AG04449 (cell line): ENCODE results near the gene NR1H2.

Source experiments
- CTCF ChIA-PET: fragments of 350-600 bp; formaldehyde crosslinking; extraction: SDS; loops from one replicate; lab custom pipeline; 2021; ENCODE audit warnings: antibody characterized with exemption; lab: Yijun Ruan, JAX
- POLR2A ChIA-PET: fragments of 400-600, 350-600 bp; formaldehyde crosslinking; extraction: SDS; loops from one replicate; lab custom pipeline; 2020; ENCODE audit warnings: antibody characterized with exemption, inconsistent platforms; lab: Yijun Ruan, JAX
- DNase-seq: peaks from one replicate; pipeline ENCODE4 v3.0.0-alpha.2; 2010; ENCODE audit warnings: low read depth, low spot score
- H3K4me3 ChIP-seq: 2 replicates; pipeline ENCODE4 v1.5.1; 2011; ENCODE audit warnings: low read depth, mild to moderate bottlenecking, control low read depth, low read length
- TF ChIP-seq, protein P1 (sequence below): IDR thresholded peaks from one replicate; pipeline ENCODE4 v1.5.1; 2011; ENCODE audit warnings: mild to moderate bottlenecking, moderate library complexity, low read length, control low read depth, inconsistent platforms; ENCODE audit not compliant: insufficient read depth; ENCODE audit errors: missing control alignments

Gene NR1H2

DNA sequence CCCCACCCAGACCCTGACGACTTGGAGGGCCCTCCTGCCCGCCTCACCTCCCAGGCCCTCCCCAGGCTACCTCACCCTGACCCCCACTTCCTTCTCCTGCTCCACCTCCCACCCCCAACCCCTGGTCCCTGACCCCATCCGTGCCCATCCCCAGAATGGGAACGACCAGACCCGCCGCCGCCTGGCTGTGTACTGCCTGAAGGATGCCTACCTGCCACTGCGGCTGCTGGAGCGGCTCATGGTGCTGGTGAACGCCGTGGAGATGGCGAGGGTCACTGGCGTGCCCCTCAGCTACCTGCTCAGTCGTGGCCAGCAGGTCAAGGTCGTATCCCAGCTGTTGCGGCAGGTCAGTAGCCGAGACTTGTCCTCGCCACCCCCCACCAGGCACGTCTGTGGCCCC is 30.6 kb downstream of the NR1H2 start:
- no peak for DNase-seq
- ChIA-PET CTCF (no interaction called here), POLR2A (no interaction called here)
- no peak overlapping the region for H3K4me3 ChIP-seq
- TF ChIP-seq, protein P1, sequence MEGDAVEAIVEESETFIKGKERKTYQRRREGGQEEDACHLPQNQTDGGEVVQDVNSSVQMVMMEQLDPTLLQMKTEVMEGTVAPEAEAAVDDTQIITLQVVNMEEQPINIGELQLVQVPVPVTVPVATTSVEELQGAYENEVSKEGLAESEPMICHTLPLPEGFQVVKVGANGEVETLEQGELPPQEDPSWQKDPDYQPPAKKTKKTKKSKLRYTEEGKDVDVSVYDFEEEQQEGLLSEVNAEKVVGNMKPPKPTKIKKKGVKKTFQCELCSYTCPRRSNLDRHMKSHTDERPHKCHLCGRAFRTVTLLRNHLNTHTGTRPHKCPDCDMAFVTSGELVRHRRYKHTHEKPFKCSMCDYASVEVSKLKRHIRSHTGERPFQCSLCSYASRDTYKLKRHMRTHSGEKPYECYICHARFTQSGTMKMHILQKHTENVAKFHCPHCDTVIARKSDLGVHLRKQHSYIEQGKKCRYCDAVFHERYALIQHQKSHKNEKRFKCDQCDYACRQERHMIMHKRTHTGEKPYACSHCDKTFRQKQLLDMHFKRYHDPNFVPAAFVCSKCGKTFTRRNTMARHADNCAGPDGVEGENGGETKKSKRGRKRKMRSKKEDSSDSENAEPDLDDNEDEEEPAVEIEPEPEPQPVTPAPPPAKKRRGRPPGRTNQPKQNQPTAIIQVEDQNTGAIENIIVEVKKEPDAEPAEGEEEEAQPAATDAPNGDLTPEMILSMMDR, result no peak

DNA sequence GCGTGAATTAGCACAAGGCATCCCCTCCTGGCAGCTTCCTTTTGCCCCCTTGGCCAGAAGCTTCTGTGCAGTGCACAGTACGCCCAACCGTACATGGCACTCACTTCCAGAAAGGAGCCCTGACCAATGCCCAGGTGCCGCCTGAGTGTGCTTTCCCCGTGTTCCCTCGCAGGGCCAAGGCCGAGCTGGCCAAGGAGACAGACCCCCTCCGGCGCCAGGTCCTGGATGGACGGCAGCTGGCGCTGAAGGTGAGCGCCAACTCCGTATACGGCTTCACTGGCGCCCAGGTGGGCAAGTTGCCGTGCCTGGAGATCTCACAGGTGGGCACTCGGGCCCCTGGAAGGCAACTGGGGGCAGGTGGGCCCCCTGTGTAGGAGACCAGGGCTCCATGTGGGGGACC is 33.1 kb downstream of the NR1H2 start:
- ChIA-PET POLR2A (interaction anchor here (1.9 kb wide), 1 partner anchor 25 kb away, joined by 4 read pairs; the partner anchor contains the start of gene POLD1), CTCF (interaction anchor here (1.3 to 2.6 kb wide), 2 partner anchors 9 to 41 kb away, joined by 3 to 10 read pairs; no protein-coding TSS in a partner anchor)
- TF ChIP-seq, protein P1, result no peak
- DNase-seq, result no peak
- no peak overlapping the region for H3K4me3 ChIP-seq

DNA sequence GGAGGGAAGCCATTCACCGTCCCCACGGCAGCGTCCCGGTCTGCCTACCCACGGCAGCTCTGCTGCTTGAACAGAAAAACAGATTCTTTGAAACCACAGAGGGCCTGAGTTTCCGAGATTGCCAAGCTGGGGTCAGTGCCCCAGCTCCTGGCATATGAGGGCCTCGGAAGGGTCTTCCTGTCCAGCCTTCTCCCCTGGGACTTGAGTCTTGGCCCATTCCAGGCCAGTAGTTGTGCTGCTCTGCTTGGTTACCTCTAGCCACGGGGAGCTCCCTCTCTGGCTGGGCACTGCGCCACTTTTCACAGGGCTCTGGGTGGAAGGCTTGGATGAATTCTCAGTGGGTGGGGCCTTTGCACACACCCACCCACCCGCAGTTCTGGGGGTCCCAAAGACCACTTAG is 33.9 kb downstream of the NR1H2 start:
- DNase-seq, result no peak
- H3K4me3 ChIP-seq, result no peak overlapping the region
- POLR2A ChIA-PET, result interaction anchor here (1.9 kb wide), 1 partner anchor 26 kb away, joined by 4 read pairs; the partner anchor contains the start of gene POLD1
- TF ChIP-seq, protein P1, result no peak
- CTCF ChIA-PET, result interaction anchor here (1.3 to 2.6 kb wide), 2 partner anchors 9 to 42 kb away, joined by 3 to 10 read pairs; no protein-coding TSS in a partner anchor

DNA sequence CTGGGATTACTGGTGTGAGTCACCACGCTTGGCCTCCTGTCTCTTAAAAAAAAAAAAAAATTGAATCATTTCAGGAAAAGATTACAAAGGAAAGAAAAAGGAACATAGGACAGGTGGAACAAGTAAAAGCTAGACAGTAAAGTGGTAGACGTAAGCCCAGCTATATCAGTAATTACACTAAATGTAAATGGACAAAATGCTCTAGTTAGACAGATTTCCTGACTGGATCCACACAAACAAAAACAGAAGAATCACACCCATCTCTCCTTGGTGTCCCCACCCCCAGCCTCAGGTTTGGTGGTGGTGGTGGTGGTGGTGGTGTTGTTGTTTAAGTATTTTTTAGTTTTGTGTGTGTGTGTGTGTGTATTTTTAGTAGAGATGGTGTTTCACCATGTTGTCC is 36.2 kb downstream of the NR1H2 start:
- TF ChIP-seq, protein P1, result no peak
- CTCF ChIA-PET, result interaction anchor here (0.6 to 1.5 kb wide), 3 partner anchors 9 to 48 kb away, joined by 3 to 5 read pairs (median 3); no protein-coding TSS in a partner anchor
- no peak overlapping the region for H3K4me3 ChIP-seq
- no peak for DNase-seq
- POLR2A ChIA-PET, result no interaction called here

DNA sequence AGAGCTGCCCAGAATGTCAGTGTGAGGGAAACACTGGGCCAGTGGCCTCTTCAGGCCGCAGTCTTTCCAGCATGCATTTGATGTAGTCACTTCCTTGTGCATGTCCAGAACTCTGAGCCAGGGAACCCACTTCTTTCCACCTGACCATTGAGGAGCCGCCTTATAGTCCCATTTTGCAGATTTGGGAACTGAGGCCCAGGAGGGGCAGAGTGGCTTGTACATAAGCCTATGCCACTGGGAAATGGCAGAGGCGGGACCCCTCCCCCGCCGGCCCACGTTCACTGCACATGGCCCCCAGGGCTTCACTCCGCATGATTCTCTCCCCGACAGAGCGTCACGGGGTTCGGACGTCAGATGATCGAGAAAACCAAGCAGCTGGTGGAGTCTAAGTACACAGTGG is 36.8 kb downstream of the NR1H2 start:
- TF ChIP-seq, protein P1, result no peak
- POLR2A ChIA-PET, result no interaction called here
- CTCF ChIA-PET, result interaction anchor here (0.9 to 1.2 kb wide), 3 partner anchors 15 to 56 kb away, joined by 3 read pairs; no protein-coding TSS in a partner anchor
- H3K4me3 ChIP-seq, result no peak overlapping the region
- no peak for DNase-seq

DNA sequence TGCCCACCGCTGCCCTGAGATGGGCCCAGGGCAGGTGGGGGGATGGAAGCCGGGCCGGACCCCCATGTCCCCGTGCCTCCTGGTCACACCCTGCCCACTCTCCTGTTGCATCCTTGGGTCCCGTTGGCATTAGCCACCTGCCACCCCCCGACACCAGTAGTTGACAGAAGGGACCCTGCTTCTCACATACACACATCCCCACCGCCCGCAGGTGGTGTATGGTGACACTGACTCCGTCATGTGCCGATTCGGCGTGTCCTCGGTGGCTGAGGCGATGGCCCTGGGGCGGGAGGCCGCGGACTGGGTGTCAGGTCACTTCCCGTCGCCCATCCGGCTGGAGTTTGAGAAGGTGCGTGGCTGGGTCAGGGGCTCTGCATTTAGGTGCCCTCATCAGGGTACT is 37.3 kb downstream of the NR1H2 start:
- no peak for DNase-seq
- CTCF ChIA-PET, result interaction anchor here (0.9 to 1.4 kb wide), 3 partner anchors 11 to 56 kb away, joined by 3 read pairs; no protein-coding TSS in a partner anchor
- H3K4me3 ChIP-seq, result no peak overlapping the region
- POLR2A ChIA-PET, result no interaction called here
- TF ChIP-seq, protein P1, result no peak
